Suprapubic skin (tissue), 4 donors: ENCODE data around the gene SLC25A19.

Experiments used
- EP300 ChIP-seq: sonication (generic); formaldehyde crosslinking; IDR thresholded peaks from one replicate; pipeline ENCODE4 v1.6.1; 2017; ENCODE audit warnings: antibody characterized with exemption
- POLR2A ChIP-seq, 2 donors: fragments of 450-650 bp; IDR thresholded peaks; one replicate each; pipeline ENCODE4 v1.6.1; 2017; ENCODE audit warnings: antibody characterized with exemption in 2 of 2, mild to moderate bottlenecking in 2 of 2, moderate library complexity in 2 of 2
- POLR2AphosphoS5 ChIP-seq, 3 donors: sonication (generic); formaldehyde crosslinking; IDR thresholded peaks; one replicate each; pipeline ENCODE4 v1.6.1; 2017; ENCODE audit warnings: antibody characterized with exemption in 3 of 3
- TF ChIP-seq, protein P1 (sequence below), 2 donors: fragments of 200-600 bp in 1 of 2; fragments of 450-650 bp in 1 of 2; sonication (generic) in 1 of 2; IDR thresholded peaks; one replicate each; pipeline ENCODE4 v1.5.1; 2016 to 2019; ENCODE audit warnings: antibody characterized with exemption in 2 of 2, mild to moderate bottlenecking in 1 of 2, moderate library complexity in 1 of 2

DNA sequence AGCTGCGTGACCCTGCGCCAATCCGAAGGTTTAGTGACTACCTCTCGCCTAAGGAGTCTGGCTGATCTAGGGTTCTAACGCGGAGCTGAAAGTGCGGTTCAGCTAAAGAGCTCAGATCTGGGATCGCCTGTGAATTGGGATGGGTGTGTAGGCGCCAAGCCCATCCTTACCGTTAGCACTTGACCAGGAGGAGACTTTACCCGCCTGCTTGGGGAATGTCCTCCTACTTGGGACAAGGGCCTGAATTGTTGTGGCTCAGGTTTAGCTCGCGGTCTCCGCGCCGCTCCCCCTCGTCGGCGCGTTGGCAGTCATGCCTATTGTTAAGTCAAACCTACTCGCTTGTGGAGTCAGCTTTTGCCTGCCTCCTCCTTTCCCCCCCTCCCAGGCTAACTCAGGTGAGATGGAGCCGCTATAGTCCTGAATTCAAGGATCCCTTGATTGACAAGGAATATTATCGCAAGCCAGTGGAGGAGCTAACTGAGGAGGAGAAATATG, 27.1 kb downstream of the SLC25A19 start:
- TF ChIP-seq, protein P1, sequence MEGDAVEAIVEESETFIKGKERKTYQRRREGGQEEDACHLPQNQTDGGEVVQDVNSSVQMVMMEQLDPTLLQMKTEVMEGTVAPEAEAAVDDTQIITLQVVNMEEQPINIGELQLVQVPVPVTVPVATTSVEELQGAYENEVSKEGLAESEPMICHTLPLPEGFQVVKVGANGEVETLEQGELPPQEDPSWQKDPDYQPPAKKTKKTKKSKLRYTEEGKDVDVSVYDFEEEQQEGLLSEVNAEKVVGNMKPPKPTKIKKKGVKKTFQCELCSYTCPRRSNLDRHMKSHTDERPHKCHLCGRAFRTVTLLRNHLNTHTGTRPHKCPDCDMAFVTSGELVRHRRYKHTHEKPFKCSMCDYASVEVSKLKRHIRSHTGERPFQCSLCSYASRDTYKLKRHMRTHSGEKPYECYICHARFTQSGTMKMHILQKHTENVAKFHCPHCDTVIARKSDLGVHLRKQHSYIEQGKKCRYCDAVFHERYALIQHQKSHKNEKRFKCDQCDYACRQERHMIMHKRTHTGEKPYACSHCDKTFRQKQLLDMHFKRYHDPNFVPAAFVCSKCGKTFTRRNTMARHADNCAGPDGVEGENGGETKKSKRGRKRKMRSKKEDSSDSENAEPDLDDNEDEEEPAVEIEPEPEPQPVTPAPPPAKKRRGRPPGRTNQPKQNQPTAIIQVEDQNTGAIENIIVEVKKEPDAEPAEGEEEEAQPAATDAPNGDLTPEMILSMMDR (IDR thresholded peaks at IDR 0.05): no peak
- TF ChIP-seq EP300 (no peak), POLR2A (IDR thresholded peaks at IDR 0.05) (no peak), POLR2AphosphoS5 (IDR thresholded peaks at IDR 0.05) (no peak)
